ENCODE data around the gene IGSF3.
"Not testable (repeated sequence)": the region's sequence is repeated elsewhere in the genome, so short reads cannot be mapped to it uniquely, and the experiment has no call there.

- not testable (repeated sequence) for TF ChIP-seq POLR2A (IDR thresholded peaks at IDR 0.05); CTCF (IDR thresholded peaks at IDR 0.05 in 4 of 5, conservative IDR thresholded peaks at IDR 0.05 in 1 of 5)
Observed at GRCh38 chr1:116619106-116619505, 48.4 kb downstream of the IGSF3 start.

Measured in gastrocnemius medialis (tissue), 4 donors.